Measurements from ENCODE around the gene PCARE. TPM values are rescaled to one million over a fixed set of nuclear protein-coding genes. Genes with fewer than 3 reads are reported as not detected.

PCARE gene
- polyA plus RNA-seq, 10 donors, result 0.06 to 0.50 (median 0.21) TPM

Other genes starting within 250 kb of the PCARE start
- 10 to 100 TPM in 9 of 10 donors, 1 to 10 TPM in 1; 9.4 to 16.7 (median 13.3) TPM for gene TRMT61B, start 204.2 kb downstream of the PCARE start, polyA plus RNA-seq (ENCODE audit: insufficient read length in 10 of 10)
- gene WDR43, start 179.9 kb downstream of the PCARE start, polyA plus RNA-seq (ENCODE audit: insufficient read length in 10 of 10), result 10 to 100 TPM; 26.4 to 39.0 (median 32.1) TPM
- 1 to 10 TPM in 6 of 10 donors, under 1 TPM in 4; 0.15 to 2.4 (median 1.1) TPM for gene TOGARAM2, start 93.2 kb downstream of the PCARE start, polyA plus RNA-seq (ENCODE audit: insufficient read length in 10 of 10)
- 10 to 100 TPM; 11.6 to 25.6 (median 16.5) TPM for gene CLIP4, start 40.9 kb upstream of the PCARE start, polyA plus RNA-seq (ENCODE audit: insufficient read length in 10 of 10)

Data from muscle of back (tissue), 10 donors.